GM18526 (cell line): ENCODE data around the gene ZCCHC2.

Experiments
- POLR2A ChIP-seq: IDR thresholded peaks from 3 replicates; pipeline ENCODE4 v1.6.1; 2011; ENCODE audit not compliant: insufficient read length; ENCODE audit errors: extremely low read depth

ZCCHC2 gene

GRCh38 chr18:62621546-62621945 is 98.7 kb downstream of the ZCCHC2 start:
- no peak for TF ChIP-seq POLR2A

- no peak for TF ChIP-seq POLR2A
Observed at GRCh38 chr18:62625019-62625418, 102.2 kb downstream of the ZCCHC2 start.
